ENCODE measurements around the gene KIF26B.

The KIF26B gene

GRCh38 chr1:245201827-245202226 lies 47.0 kb downstream of the KIF26B start:
- no peak for TF ChIP-seq CTCF (IDR thresholded peaks at IDR 0.05)

- TF ChIP-seq CTCF (IDR thresholded peaks at IDR 0.05) = no peak
Observed at GRCh38 chr1:245205396-245205795, 50.6 kb downstream of the KIF26B start.

- TF ChIP-seq CTCF (IDR thresholded peaks at IDR 0.05) = no peak
Observed at GRCh38 chr1:245205864-245206263, 51.1 kb downstream of the KIF26B start.

GRCh38 chr1:245207056-245207638 lies 52.4 kb downstream of the KIF26B start:
- no peak for TF ChIP-seq CTCF (IDR thresholded peaks at IDR 0.05)

- TF ChIP-seq CTCF (IDR thresholded peaks at IDR 0.05) = no peak
Observed at GRCh38 chr1:245207801-245208200, 53.0 kb downstream of the KIF26B start.

GRCh38 chr1:245209658-245210435 lies 55.1 kb downstream of the KIF26B start:
- TF ChIP-seq CTCF (IDR thresholded peaks at IDR 0.05) = no peak

- TF ChIP-seq CTCF (IDR thresholded peaks at IDR 0.05) = no peak
Observed at GRCh38 chr1:245211035-245211749, 56.4 kb downstream of the KIF26B start.
